NCI-H226 (cell line): ENCODE measurements around the gene EML1.
A peak's percentile ranks its signal among the peaks of the same experiment; 100 is the strongest.

Experiments used
- DNase-seq: peaks from one replicate; pipeline ENCODE4 v3.0.0-alpha.2; 2015

The EML1 gene

DNA sequence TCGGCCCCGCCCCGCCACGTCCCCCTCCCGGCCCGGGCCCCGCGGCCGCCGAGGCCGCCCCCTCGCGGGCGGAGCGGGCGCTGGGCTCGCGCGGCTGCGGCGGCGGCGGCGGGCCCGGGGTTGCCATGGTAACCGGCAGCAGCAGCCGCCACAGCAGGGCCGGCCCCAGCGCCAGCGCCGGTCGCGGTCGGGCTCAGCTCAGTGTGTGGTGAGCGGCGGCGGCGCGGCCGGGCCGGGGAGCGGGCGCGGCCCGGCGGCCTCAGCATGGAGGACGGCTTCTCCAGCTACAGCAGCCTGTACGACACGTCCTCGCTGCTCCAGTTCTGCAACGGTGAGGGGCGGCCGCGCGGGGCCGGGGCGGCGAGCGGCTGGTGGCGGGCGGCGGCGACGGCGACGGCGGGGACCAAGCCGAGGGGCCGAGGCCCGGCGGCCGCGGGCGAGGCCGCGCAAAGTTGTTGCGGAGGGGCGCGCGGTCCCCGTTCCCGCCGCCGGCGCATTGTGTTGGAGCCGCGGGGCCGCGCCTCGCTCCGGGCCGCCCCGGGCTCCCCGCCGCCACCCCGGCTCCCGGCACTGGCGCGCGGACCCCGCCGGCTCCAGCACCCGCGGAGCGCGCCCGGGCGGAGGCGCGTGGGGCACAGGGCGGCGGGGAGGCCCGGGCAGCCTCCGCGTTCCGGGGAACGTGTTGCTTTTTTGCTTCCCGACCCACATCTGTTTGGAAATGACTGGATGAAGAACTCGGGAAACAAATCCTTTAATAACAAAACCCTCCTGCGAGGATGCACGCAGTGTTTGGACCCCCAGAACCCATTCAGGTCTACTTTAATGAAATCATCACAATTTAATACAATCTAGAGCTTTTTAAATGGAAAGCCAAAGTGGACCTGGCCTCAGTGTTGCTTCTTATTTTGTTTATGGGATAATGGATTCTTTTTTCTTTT lies at the start of gene EML1:
TSS of gene EML1 (plus strand) at position 201 of the 938 bp plus-strand sequence. CDS start at position 265, 64 bp downstream.
- DNase-seq: peak; percentile 58

DNA sequence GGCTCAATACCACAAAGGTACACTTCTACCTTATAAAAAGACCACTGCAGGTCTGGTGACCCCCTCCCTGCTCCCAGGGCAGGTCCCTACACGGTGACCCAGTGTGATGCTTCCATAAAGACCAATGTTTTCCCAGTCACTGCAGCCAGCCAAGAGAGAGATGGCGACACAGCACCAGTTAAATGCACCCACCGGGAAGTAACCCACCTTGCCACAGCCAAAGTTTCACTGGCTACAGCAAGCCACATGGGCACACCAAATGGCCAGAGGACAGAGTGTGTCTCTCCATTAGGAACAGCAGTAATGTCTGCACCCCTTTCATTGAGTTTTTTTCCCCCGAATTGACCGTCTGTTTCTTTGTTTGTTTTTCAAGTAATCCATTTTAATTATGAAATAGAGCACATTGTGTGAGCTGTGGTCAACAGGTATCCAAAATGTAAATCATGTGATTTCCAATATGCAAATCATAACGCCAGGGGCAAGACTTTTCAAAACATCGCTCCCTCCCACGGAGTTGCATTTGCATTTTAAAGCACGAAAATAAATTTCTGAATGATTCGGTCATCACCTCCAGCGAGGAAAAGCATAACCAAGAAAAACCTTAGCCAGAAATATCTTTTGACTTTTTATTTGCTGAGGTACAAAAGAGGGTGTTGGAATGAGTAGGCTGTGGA lies 48.9 kb upstream of the EML1 start:
- DNase-seq: no peak

GRCh38 chr14:99744873-99745224 lies 48.4 kb upstream of the EML1 start:
- DNase-seq: no peak

DNA sequence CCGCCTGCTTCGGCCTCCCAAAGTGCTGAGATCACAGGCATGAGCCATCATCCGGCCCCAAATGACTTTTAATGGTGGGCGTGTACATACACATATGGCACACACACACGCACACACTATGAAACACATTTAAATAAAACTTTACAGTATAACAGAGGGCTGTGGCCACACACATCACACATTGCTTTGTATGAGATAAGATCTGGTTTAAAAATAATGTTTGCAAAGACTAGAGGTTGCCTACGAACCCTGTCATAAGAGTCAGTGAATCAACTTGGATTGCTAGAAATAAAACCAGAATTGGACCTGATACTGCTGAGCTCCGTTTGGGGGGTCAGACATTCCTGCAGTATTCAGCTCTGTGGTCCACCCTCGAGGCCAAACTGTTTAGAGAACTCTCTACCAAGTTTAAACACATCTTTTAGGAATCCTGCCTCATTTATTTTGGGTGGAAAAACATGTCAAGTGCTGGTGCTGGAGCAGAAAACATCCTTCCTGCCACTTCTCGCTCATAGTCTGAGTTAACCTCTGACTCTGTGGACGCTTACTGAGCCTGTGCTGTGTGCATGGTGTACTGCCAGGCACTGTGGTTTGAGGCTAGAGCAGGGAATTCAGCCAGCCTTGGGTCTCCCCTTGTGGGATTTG lies 47.8 kb upstream of the EML1 start:
- DNase-seq: no peak

DNA sequence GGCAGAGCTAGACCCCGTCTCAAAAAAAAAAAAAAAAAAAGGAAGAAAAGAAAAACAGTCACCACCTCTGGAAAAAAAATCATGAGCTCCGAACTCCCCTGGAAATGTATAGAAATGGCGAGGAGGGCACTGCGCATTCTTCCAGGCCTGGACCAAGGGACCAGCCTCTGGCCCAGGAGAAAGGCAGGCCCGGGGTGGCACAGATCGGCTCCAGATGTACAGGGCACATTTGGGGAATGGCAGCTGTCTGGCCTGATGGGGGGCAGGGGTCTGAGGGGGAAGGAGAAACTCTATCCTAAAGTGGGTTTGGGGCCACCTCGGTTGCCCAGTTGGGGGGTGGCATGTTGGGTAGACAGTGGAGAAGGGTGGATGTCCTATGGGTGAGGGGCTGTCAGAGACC lies 46.0 kb upstream of the EML1 start:
- DNase-seq: no peak

GRCh38 chr14:99747582-99748330 lies 45.5 kb upstream of the EML1 start:
- DNase-seq: no peak

DNA sequence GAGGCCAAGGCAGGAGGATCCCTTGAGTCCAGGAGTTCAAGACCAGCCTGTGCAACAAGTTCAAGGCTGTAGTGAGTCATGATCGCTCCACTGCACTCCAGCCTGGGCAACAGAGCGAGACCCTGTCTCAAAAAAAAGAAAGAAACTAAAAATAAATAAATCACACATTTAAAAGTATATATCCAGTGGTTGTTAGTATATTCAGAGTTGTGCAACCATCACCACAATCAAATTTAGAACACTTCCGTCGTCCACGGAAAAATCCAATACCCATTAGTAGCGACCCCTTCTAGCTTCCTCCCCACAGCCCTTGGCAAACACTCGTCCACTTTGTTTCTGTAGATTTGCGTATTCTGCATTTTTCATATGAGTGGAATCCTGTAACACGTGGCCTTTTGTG lies 44.7 kb upstream of the EML1 start:
- no peak for DNase-seq

DNA sequence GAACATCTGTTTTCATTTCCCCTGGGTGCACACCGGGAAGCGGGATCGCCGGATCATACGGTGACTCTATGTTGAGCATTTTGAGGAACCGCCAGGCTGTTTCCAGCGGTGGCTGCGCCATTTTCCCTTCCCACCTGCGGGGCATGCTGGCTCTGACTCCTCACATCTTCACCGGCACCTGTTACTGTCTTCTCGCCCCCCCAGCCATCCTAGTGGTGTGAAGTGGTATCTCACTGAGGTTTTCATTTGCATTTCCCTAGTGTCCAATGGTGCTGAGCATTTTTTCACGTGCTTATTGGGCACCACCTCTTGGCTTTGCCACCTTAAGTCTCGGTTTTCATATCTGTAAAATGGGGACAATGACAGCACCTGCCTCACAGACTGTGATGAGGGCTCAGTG lies 44.1 kb upstream of the EML1 start:
- no peak for DNase-seq

GRCh38 chr14:99749763-99750715 lies 43.2 kb upstream of the EML1 start:
- DNase-seq: no peak

DNA sequence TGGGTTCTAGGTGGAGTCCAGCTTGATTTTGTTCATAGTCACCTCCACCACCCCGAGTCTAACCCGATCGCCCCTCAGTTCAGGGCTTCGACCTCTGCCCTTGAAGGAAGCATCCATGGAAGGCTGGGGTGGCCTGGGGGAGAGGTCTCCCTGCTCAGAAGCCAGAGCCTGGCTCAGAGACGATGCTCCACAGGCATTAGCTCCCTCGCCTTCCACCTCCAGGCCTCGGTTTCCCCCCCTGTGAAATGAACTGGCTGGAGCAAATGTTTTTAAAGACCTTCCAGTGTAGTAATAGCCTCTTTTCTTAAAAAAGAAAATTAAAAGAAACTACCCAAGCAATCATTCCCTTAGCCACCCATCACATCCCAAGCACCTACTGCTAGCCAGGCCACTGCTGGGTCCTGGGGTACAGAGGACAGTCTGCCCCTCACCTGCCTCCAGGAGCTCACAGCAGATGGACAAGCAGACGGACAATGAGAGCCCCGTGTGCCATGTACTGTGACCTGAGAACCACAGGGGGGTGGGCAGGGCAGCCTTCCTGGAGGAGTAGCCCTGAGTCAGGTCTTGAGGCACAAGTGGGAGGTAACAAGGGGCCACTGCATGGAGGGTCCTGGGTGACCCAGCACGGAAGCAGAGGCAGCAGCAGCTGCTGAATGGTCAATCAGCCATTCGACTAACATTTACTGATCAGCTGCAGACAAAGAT lies 42.3 kb upstream of the EML1 start:
- no peak for DNase-seq

- no peak for DNase-seq
Observed at GRCh38 chr14:99751539-99752485, 41.4 kb upstream of the EML1 start.

GRCh38 chr14:99752486-99753121 lies 40.6 kb upstream of the EML1 start:
- peak; percentile 53 for DNase-seq

- DNase-seq: no peak
Observed at GRCh38 chr14:99753225-99754140, 39.7 kb upstream of the EML1 start.

- no peak for DNase-seq
Observed at GRCh38 chr14:99754141-99755067, 38.8 kb upstream of the EML1 start.

DNA sequence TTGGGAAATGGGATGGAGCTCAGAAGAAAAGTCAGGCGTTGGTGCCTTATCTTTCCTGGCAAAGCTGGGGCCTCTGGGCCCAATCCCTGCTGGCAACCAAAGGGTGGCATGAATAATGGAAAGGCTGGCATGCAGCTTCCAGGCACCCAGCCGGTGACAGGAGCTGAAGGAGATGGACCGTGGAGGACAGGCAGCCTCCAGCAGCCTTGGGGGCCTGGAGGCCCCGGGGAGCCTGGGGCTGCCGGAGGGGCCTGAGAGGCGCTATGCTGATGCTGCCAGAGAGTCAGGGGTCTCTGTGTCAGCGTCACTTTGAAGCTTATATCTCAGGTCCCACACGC lies 38.2 kb upstream of the EML1 start:
- no peak for DNase-seq

DNA sequence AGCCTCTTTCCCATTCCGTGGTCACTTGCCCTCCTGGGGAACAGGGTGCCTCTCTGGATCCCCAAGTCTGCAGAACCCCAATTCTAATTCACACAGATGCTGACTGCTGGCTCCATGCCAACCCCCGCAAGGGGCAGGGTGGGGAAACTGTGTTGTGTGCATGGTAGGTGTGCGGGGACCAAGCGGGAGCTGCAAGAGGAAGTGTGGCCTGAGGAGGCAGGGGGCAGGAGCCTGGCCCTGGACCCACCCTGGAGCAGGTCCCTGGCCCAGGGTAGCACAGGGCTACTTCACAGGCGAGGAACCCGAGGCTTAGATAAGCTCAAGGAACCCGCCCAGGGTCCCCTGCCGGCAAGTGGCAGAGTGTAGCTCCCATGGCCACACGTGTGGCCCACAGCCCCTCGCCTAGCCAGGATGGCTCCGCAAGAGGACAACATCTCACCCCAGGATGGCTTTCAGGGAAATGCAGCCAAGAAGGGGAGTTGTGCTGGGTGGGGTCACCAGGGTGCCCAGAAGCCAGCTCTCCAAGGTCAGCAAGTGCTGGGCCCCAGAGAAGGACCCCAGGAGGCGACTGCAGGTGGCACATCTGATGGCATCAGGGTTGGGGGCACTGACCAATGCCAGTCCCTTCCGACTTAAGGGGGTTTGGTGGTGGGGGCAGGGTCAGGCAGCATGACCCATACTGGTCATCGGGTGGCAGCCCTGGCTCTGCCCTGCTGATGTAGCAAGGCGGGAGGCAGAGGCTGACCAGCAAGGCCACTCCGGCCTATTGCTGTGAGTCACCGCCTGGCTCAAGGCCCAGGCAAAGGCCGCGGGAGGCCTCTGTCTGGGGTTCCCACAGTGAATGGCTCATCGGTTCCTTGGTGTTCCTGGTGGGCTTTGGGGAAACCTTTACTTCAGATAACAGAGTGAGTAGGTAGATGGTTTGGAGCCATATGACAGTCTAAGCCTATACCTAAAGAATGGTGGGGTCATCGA lies 37.3 kb upstream of the EML1 start:
- DNase-seq: peak; percentile 97
